CD14-positive monocyte (primary cell): Measurements from ENCODE around the gene LAS1L. TPM values are rescaled to one million over a fixed set of nuclear protein-coding genes. Genes with fewer than 3 reads are reported as not detected.
A peak's percentile ranks its signal among the peaks of the same experiment; 100 is the strongest.
"Not testable (repeated sequence)": the region's sequence is repeated elsewhere in the genome, so short reads cannot be mapped to it uniquely, and the experiment has no call there.

Experiments used
- DNase-seq, 3 donors: peaks; one replicate each; pipeline ENCODE4 v3.0.0-alpha.2; 2011 to 2022
- H2AFZ ChIP-seq: 2 replicates; pipeline ENCODE4 v1.6.0; 2012; ENCODE audit warnings: mild to moderate bottlenecking, low read depth, low read length, inconsistent platforms; ENCODE audit not compliant: insufficient read depth, poor library complexity, severe bottlenecking
- H3K27ac ChIP-seq, 2 donors: 1 replicate in 1 of 2; 2 replicates in 1 of 2; pipeline ENCODE4 v1.5.1; 2012 to 2013; ENCODE audit warnings: low read length in 2 of 2, control low read depth in 1 of 2, inconsistent platforms in 1 of 2, low read depth in 1 of 2, mild to moderate bottlenecking in 1 of 2
- H3K27me3 ChIP-seq, 2 donors: one replicate each; pipeline versions ENCODE4 v1.6.0 to v1.6.1; 2011 to 2013; ENCODE audit warnings: low read length in 2 of 2; ENCODE audit not compliant: control insufficient read depth in 2 of 2, insufficient read depth in 2 of 2
- H3K36me3 ChIP-seq, 2 donors: replicated peaks in 1 of 2; 1 replicate in 1 of 2; 2 replicates in 1 of 2; pipeline versions ENCODE4 v1.5.1 to v1.6.1; 2012 to 2013; ENCODE audit warnings: low read length in 2 of 2, control low read depth in 1 of 2, inconsistent platforms in 1 of 2, mild to moderate bottlenecking in 1 of 2; ENCODE audit not compliant: insufficient read depth in 2 of 2, control insufficient read depth in 1 of 2
- H3K4me1 ChIP-seq, 2 donors: 1 replicate in 1 of 2; 2 replicates in 1 of 2; pipeline versions ENCODE4 v1.5.1 to v1.6.1; 2012 to 2013; ENCODE audit warnings: low read length in 2 of 2, control low read depth in 1 of 2, inconsistent platforms in 1 of 2, mild to moderate bottlenecking in 1 of 2, moderate library complexity in 1 of 2; ENCODE audit not compliant: insufficient read depth in 2 of 2, control insufficient read depth in 1 of 2
- H3K4me2 ChIP-seq: replicated peaks from 2 replicates; pipeline ENCODE3; 2012; ENCODE audit warnings: low read length, moderate library complexity, mild to moderate bottlenecking; ENCODE audit not compliant: poor library complexity, severe bottlenecking; ENCODE audit errors: extremely low read depth
- H3K4me3 ChIP-seq, 3 experiments: fragments of 200-600 bp in 1 of 3; sonication (generic) in 1 of 3; replicated peaks in 1 of 3; 1 replicate in 2 of 3; 2 replicates in 1 of 3; pipeline ENCODE4 v1.5.1; 2011 to 2013; ENCODE audit warnings: low read length in 3 of 3, mild to moderate bottlenecking in 3 of 3, control low read depth in 2 of 3, low read depth in 2 of 3, inconsistent platforms in 1 of 3, moderate library complexity in 1 of 3
- H3K79me2 ChIP-seq: 2 replicates; pipeline ENCODE4 v1.6.0; 2012; ENCODE audit warnings: mild to moderate bottlenecking, control low read depth, inconsistent platforms, low read length, moderate library complexity; ENCODE audit not compliant: insufficient read depth
- H3K9ac ChIP-seq: 2 replicates; pipeline ENCODE4 v1.6.0; 2017; ENCODE audit warnings: low read length, mild to moderate bottlenecking; ENCODE audit not compliant: insufficient read depth, poor library complexity, severe bottlenecking
- H3K9me3 ChIP-seq, 2 donors: replicated peaks in 1 of 2; 1 replicate in 1 of 2; 2 replicates in 1 of 2; pipeline versions ENCODE4 v1.5.1 to v1.6.1; 2012 to 2013; ENCODE audit warnings: low read length in 2 of 2, control low read depth in 1 of 2; ENCODE audit not compliant: control insufficient read depth in 1 of 2, insufficient read depth in 1 of 2
- H4K20me1 ChIP-seq: 2 replicates; pipeline ENCODE4 v1.6.0; 2012; ENCODE audit warnings: mild to moderate bottlenecking, low read length, control low read depth, moderate library complexity; ENCODE audit not compliant: insufficient read depth
- H3K27ac Mint-ChIP-seq, 7 donors: one replicate each; pipeline ENCODE4 v1.8.0; 2020; ENCODE audit warnings: mild to moderate bottlenecking in 7 of 7, mixed read lengths in 7 of 7, moderate library complexity in 6 of 7, inconsistent platforms in 2 of 7
- H3K27me3 Mint-ChIP-seq, 3 donors: one replicate each; pipeline ENCODE4 v1.8.0; 2021 to 2022; ENCODE audit warnings: low read depth in 3 of 3, mild to moderate bottlenecking in 3 of 3, mixed read lengths in 3 of 3, moderate library complexity in 3 of 3, inconsistent platforms in 1 of 3
- H3K36me3 Mint-ChIP-seq, 2 donors: one replicate each; pipeline ENCODE4 v1.8.0; 2020; ENCODE audit warnings: mixed read lengths in 2 of 2, inconsistent platforms in 1 of 2, mild to moderate bottlenecking in 1 of 2
- H3K4me1 Mint-ChIP-seq: one replicate; pipeline ENCODE4 v1.8.0; 2020; ENCODE audit warnings: mild to moderate bottlenecking, mixed read lengths
- H3K4me3 Mint-ChIP-seq, 2 donors: one replicate each; pipeline ENCODE4 v1.8.0; 2020; ENCODE audit warnings: mild to moderate bottlenecking in 2 of 2, mixed read lengths in 2 of 2, moderate library complexity in 1 of 2
- H3K9me3 Mint-ChIP-seq, 7 donors: one replicate each; pipeline ENCODE4 v1.8.0; 2020 to 2022; ENCODE audit warnings: mixed read lengths in 7 of 7, mild to moderate bottlenecking in 6 of 7, moderate library complexity in 6 of 7, inconsistent platforms in 2 of 7
- CTCF ChIP-seq: fragments of 200-600 bp; IDR thresholded peaks from one replicate; pipeline ENCODE4 v1.8.0; 2022; ENCODE audit warnings: antibody characterized with exemption, mild to moderate bottlenecking
- WGBS: methylation state at CpG from one replicate; pipeline ENCODE4 v1.1.5; 2013; ENCODE audit warnings: missing lambda C conversion rate; ENCODE audit not compliant: insufficient coverage; 5-methylcytosine and 5-hydroxymethylcytosine counted together
- intact Hi-C, 2 donors: fragments of 100-400 bp; cut with micrococcal nuclease; formaldehyde crosslinking; loops; one replicate each; pipeline versions ENCODE4 v1.15.0 to v1.15.1; 2023
- polyA plus RNA-seq, 3 donors: library from polyadenylated mRNA; depleted of rRNA in 1 of 3; unstranded in 2 of 3; stranded (reverse) in 1 of 3; fragments of 300-500 nt in 2 of 3; fragments of >200 nt in 1 of 3; fragmentation: Illumina TruSeq in 2 of 3; gene quantifications; 1 replicate in 2 of 3; 2 replicates in 1 of 3; pipeline ENCODE4 v1.2.3, GENCODE V29; 2012 to 2021

Gene LAS1L
- polyA plus RNA-seq, 3 donors: 15.9 to 17.1 (median 17.1) TPM

- Mint-ChIP-seq H3K4me3 (no peak overlapping the region), H3K36me3 (peaks cover 47 to 64% of the 10 kb centered on the region in 2 donors), H3K4me1 (peaks cover 12% of the 10 kb centered on the region), H3K9me3 (peaks cover 0 to 4% (median 0%) of the 10 kb centered on the region in 7 donors), H3K27ac (peak overlapping the region in 2 of 7 donors; percentile 36 to 54), H3K27me3 (peaks cover 0 to 13% (median 1%) of the 10 kb centered on the region in 3 donors)
- Histone ChIP-seq H4K20me1 (no peaks in the 10 kb centered on the region), H3K36me3 (peaks cover 58 to 79% of the 10 kb centered on the region in 2 donors), H3K9me3 (no peaks in the 10 kb centered on the region), H3K27me3 (no peaks in the 10 kb centered on the region), H2AFZ (no peak overlapping the region), H3K9ac (no peak overlapping the region), H3K79me2 (no peaks in the 10 kb centered on the region), H3K4me3 (no peak overlapping the region), H3K4me1 (peaks cover 5 to 11% of the 10 kb centered on the region in 2 donors), H3K27ac (no peak overlapping the region), H3K4me2 (no peak overlapping the region)
- WGBS: 86% methylated on average over 1 of the region's 9 CpGs
- no peak for DNase-seq
- TF ChIP-seq CTCF: no peak
- intact Hi-C loops: no loop called here
Measured at GRCh38 chrX:65524139-65524538, 10.4 kb downstream of the LAS1L start.

GRCh38 chrX:65522739-65523372 is 11.7 kb downstream of the LAS1L start:
- Histone ChIP-seq H3K4me3 (no peak overlapping the region), H3K36me3 (peaks cover 58 to 81% of the 10 kb centered on the region in 2 donors), H3K27ac (no peak overlapping the region), H3K9me3 (no peaks in the 10 kb centered on the region), H3K79me2 (no peaks in the 10 kb centered on the region), H3K4me1 (peaks cover 5 to 11% of the 10 kb centered on the region in 2 donors), H3K4me2 (no peak overlapping the region), H3K9ac (no peak overlapping the region), H4K20me1 (no peaks in the 10 kb centered on the region), H2AFZ (no peak overlapping the region), H3K27me3 (no peaks in the 10 kb centered on the region)
- Mint-ChIP-seq H3K4me1 (peaks cover 12% of the 10 kb centered on the region), H3K27ac (peak overlapping the region in 6 of 7 donors; percentile 21 to 75 (median 60)), H3K4me3 (no peak overlapping the region), H3K9me3 (no peaks in the 10 kb centered on the region), H3K36me3 (peaks cover 45 to 62% of the 10 kb centered on the region in 2 donors), H3K27me3 (peaks cover 0 to 13% (median 1%) of the 10 kb centered on the region in 3 donors)
- DNase-seq: peak in 2 of 3 donors; percentile 0 to 35
- TF ChIP-seq CTCF: no peak
- no CpG with 5 or more reads among the region's 3 CpGs for WGBS
- intact Hi-C loops: no loop called here

- WGBS: no CpG with 5 or more reads among the region's 6 CpGs
- H3K36me3 Mint-ChIP-seq: peaks cover 43 to 45% of the 10 kb centered on the region in 2 donors
- H3K4me3 ChIP-seq, H4K20me1 ChIP-seq, H3K4me3 Mint-ChIP-seq, H3K27me3 ChIP-seq, DNase-seq, intact Hi-C loops, H3K9me3 ChIP-seq, H3K27ac Mint-ChIP-seq, H3K27ac ChIP-seq, H3K9ac ChIP-seq, H3K79me2 ChIP-seq, H2AFZ ChIP-seq, H3K9me3 Mint-ChIP-seq, H3K4me2 ChIP-seq: not testable (repeated sequence)
- peaks cover 0 to 11% (median 1%) of the 10 kb centered on the region in 3 donors for H3K27me3 Mint-ChIP-seq
- Histone ChIP-seq H3K36me3 (peaks cover 49 to 75% of the 10 kb centered on the region in 2 donors), H3K4me1 (peaks cover 5 to 11% of the 10 kb centered on the region in 2 donors)
- peaks cover 12% of the 10 kb centered on the region for H3K4me1 Mint-ChIP-seq
Measured at GRCh38 chrX:65519530-65519929, 15.1 kb downstream of the LAS1L start.
